ENCODE data around the gene TOR1A. TPM values are rescaled to one million over a fixed set of nuclear protein-coding genes. Genes with fewer than 3 reads are reported as not detected.

The TOR1A gene
- total RNA-seq, 4 donors from 2014 or later: 33.7 to 61.4 (median 47.2) TPM

GRCh38 chr9:129806061-129806460 is 17.9 kb downstream of the TOR1A start:
- TF ChIP-seq CTCF (IDR thresholded peaks at IDR 0.05; ENCODE audit: low read depth): no peak

DNA sequence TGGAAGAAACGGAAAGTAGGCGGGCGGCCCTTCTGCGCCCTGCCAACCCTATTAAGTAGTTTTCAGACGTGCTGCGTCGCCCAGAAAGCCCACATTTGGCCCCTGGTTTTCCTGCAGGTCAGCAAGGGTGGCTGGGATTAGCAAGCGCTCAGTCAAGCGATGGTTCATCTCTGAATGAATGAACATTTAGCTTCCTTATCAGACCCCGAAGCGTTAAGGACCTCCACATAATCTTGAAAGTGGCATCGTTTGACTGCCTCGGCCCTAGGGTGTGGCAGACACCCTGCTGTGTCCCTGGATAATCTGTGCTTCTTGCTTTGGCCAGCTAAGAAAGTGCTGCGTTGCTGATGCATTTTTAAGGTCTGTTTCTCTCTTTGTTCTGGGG is 20.3 kb downstream of the TOR1A start:
- TF ChIP-seq CTCF (IDR thresholded peaks at IDR 0.05; ENCODE audit: low read depth): no peak

DNA sequence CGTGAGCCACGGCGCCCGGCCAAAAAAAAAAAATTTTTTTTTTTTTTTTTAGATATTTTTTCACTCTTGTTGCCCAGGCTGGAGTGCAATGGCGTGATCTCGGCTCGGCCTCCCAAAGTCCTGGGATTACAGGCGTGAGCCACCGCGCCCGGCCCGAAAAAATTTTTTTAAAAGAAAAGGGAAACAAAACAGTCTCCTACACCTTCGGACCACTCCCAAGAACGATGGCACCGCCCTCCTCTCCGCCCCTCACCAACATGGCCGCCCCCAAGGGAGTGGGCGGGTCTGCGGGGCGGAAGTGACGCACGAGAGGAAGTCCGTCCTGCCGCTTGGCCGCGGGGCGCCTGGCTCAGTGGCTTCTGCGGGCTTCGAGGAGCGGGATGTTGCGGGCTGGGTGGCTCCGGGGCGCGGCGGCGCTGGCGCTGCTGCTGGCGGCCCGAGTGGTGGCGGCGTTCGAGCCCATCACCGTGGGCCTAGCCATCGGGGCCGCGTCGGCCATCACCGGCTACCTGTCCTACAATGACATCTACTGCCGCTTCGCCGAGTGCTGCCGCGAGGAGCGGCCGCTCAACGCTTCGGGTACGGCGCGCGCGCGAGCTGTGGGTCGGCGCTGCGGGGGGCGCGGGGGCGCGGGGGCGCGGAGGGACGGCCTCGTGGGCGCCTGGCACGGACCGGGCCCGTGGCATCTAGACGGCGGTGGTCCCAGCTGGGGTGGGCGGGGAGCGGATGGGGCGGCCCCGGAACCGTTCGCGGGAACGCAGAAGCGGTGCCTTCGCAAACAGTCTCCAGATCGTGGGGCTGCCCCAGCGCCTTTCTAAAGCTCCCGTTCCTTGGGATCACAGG is 20.9 kb downstream of the TOR1A start, which contains the start of gene TOR1B:
TOR1B (plus strand) TSS at position 352 of the 843 bp plus-strand sequence; CDS start at position 381, 29 bp downstream.
- no peak for TF ChIP-seq CTCF (IDR thresholded peaks at IDR 0.05; ENCODE audit: low read depth)

GRCh38 chr9:129801504-129801903 is 22.4 kb downstream of the TOR1A start:
- TF ChIP-seq CTCF (IDR thresholded peaks at IDR 0.05; ENCODE audit: low read depth): no peak

- TF ChIP-seq CTCF (IDR thresholded peaks at IDR 0.05; ENCODE audit: low read depth): no peak
Observed at GRCh38 chr9:129798973-129799372, 25.0 kb downstream of the TOR1A start.

- TF ChIP-seq CTCF (IDR thresholded peaks at IDR 0.05; ENCODE audit: low read depth): no peak
Observed at GRCh38 chr9:129794549-129794948, 29.4 kb downstream of the TOR1A start.

DNA sequence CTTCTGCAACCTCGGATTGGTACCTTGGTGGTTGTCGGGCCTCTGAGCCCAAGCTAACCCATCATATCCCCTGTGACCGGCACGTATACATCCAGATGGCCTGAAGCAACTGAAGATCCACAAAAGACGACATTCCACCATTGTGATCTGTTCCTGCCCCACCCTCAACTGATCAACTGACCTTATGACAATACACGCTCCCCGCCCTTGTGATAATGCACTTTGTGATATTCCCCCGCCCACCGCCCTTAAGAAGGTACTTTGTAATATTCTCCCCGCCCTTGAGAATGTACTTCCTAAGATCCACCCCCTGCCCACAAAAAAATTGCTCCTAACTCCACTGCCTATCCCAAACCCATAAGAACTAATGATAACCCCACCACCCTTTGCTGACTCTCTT is 37.5 kb downstream of the TOR1A start:
- no peak for TF ChIP-seq CTCF (IDR thresholded peaks at IDR 0.05; ENCODE audit: low read depth)
